ENCODE results near the gene OVOL1.
"Not testable (repeated sequence)": the region's sequence is repeated elsewhere in the genome, so short reads cannot be mapped to it uniquely, and the experiment has no call there.

The OVOL1 gene

GRCh38 chr11:65808744-65809341 lies 22.0 kb downstream of the OVOL1 start:
- DNase-seq, result no peak
- in situ Hi-C loops (cut with HindIII; ENCODE audit: low pct_ligation_motif_present, low pct_unique_long_range_greater_than_20kb, low sequenced_read_pairs), result no loop called here

- DNase-seq, result no peak
- in situ Hi-C loops (cut with HindIII; ENCODE audit: low pct_ligation_motif_present, low pct_unique_long_range_greater_than_20kb, low sequenced_read_pairs), result no loop called here
Observed at GRCh38 chr11:65809496-65809895, 22.6 kb downstream of the OVOL1 start.

- in situ Hi-C loops (cut with HindIII; ENCODE audit: low pct_ligation_motif_present, low pct_unique_long_range_greater_than_20kb, low sequenced_read_pairs), result no loop called here
- no peak for DNase-seq
Observed at GRCh38 chr11:65810046-65810868, 23.4 kb downstream of the OVOL1 start.

DNA sequence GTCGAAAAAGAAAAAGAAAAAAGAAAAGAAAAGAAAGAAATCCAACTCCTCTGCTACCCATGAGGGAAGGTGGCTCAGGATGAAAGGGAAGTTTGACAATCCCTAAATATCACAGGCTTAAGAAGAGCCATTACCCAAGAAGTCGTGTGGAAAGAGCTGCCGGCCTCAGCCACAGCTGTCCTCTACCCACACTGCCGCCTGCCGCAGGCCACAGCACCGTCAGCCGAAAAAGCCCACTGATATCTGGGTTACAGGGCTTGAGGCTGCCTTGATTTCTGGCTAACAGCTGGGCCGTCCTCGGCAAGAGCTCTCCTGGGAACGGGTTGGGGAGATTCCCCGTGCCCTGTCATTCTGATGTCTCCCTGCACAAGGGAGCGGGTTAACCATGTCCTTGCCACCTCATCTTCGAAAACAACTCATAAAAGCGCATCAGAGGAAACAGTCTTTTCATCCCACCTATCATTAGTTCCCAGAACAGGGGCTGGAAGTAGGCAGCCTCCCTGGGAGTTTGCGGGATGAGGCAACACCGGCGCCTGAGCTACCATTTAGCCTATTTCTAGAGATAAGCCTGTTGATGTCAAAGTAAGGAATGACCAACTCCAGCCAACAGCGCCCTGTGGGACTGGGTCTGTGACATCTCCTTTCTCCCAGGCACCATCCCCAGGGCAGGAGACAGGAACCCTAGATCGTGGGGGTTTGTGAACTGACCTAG lies 25.1 kb downstream of the OVOL1 start:
- DNase-seq, result no peak
- in situ Hi-C loops (cut with HindIII; ENCODE audit: low pct_ligation_motif_present, low pct_unique_long_range_greater_than_20kb, low sequenced_read_pairs), result no loop called here

GRCh38 chr11:65814131-65814985 lies 27.5 kb downstream of the OVOL1 start:
- in situ Hi-C loops (cut with HindIII; ENCODE audit: low pct_ligation_motif_present, low pct_unique_long_range_greater_than_20kb, low sequenced_read_pairs), result no loop called here
- no peak for DNase-seq

- in situ Hi-C loops (cut with HindIII; ENCODE audit: low pct_ligation_motif_present, low pct_unique_long_range_greater_than_20kb, low sequenced_read_pairs), result no loop called here
Observed at GRCh38 chr11:65814986-65815565, 28.2 kb downstream of the OVOL1 start.

DNA sequence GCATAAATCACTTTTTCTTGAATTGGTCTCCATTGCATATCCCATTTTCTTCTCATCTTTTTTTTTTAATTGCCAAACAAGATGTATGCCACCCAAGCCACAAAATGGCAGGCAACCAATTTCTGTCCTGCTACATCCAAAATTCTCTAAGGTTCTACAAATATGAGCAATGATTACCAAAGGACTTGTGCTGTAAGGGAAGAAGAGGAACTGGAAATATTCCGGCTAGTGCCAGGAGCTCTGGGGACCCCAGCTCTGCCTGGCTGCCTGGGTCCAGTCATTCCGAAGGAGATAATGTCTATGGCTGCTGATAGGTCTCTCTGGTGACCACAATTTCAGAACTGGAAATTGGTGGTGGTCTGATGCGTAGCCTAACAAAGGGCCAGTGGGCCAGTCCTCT lies 29.8 kb downstream of the OVOL1 start:
- no peak for DNase-seq

More at GRCh38 chr11:65814986-65815565, 28.2 kb downstream of the OVOL1 start:
- DNase-seq, result no peak

GRCh38 chr11:65817312-65817834 lies 30.5 kb downstream of the OVOL1 start:
- DNase-seq, result peak; percentile 1
- in situ Hi-C loops (cut with HindIII; ENCODE audit: low pct_ligation_motif_present, low pct_unique_long_range_greater_than_20kb, low sequenced_read_pairs), result no loop called here

More for the DNA sequence above, 29.8 kb downstream of the OVOL1 start:
- in situ Hi-C loops (cut with HindIII; ENCODE audit: low pct_ligation_motif_present, low pct_unique_long_range_greater_than_20kb, low sequenced_read_pairs), result no loop called here

- in situ Hi-C loops (cut with HindIII; ENCODE audit: low pct_ligation_motif_present, low pct_unique_long_range_greater_than_20kb, low sequenced_read_pairs), result no loop called here
- DNase-seq, result peak; percentile 84
Observed at GRCh38 chr11:65817835-65818680, 31.2 kb downstream of the OVOL1 start.

DNA sequence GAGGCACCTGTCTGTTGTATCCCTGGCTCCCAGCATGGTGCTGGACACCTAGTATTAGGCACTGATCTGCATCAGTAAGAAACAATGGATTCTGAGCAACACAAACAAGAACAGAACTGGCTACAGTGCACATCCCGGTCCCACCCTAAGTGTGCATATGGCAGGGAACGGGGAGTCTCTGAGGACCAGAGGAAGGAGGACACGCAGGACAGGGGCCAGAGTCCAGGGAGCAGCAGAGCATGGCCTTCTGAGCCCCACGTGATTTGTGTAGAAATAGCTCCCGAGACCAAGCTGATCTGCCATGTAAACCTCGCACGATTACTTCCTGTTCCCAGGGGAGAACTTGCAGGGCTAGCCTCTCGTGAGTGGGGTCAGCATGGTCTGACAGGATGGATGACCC lies 34.2 kb downstream of the OVOL1 start:
- DNase-seq, result no peak

DNA sequence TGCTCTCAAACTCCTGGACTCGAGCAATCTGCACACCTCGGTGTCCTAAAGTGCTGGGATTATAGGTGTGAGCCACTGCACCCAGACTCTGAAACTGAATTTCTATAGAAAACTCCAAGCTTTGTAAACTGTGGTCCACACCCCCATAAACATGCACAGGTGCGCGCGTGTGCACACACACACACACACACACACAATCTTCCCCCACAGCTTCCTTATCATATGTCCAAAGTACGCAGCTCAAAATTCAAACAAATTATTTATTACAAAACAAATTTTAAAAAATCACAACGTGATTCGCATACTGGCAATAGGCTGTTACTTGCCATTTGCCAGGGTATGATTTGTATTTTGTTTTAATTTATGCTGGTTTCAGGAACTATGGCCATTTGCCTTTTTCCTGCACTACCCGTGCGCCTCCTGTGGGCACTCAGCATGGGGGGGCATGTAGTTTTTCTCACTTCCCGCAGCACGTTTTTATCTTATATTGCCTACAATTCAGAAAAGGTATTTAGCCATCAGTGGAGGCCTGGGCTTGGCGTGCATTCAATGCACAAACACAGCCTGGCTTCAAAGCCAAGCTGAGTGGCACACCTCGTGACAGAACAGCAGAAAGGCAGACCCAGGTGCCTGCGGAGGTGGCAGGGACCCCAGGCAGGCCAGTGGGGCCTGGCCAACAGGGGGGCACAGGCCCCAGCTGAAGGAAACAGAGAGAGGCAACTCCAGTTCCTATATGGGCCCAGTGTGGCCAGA lies 36.1 kb downstream of the OVOL1 start:
- in situ Hi-C loops (cut with HindIII; ENCODE audit: low pct_ligation_motif_present, low pct_unique_long_range_greater_than_20kb, low sequenced_read_pairs), result no loop called here
- DNase-seq, result no peak

More for the DNA sequence above, 34.2 kb downstream of the OVOL1 start:
- in situ Hi-C loops (cut with HindIII; ENCODE audit: low pct_ligation_motif_present, low pct_unique_long_range_greater_than_20kb, low sequenced_read_pairs), result no loop called here

DNA sequence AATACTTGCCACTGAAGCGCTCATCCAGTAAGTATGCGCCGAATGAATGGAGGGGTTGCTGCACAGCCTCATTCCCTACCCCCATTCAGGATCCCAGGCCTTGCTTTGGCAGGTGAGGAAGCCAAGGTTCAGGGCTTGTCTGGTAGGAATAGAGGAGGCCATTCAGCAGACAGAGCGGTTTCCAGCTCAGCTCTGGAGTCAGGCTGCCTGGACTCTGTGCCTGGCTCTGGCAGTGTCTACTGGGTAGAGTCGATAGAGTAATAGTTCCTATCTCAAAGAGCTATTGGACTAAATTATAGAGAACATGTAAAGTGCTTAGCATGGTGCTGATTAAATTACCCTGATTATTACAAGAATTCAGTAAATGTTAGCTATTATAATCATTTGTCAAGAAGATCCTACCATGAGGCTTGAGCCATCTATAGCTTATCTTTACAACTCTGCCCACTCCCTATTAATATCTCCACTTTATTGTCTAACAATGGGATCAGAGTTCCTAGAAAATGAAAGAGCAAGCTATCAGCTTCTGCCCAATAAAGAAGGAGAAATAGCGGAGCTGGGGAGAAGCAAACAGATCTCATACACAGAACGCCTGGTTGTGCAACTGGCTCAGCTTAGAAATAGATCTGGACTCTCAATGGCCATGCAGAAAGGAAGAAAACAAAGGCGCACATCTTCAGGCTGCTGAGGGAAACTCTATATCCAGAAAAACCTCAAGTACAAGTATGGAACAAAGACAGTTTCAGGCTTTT lies 40.3 kb downstream of the OVOL1 start:
- DNase-seq, result no peak

DNA sequence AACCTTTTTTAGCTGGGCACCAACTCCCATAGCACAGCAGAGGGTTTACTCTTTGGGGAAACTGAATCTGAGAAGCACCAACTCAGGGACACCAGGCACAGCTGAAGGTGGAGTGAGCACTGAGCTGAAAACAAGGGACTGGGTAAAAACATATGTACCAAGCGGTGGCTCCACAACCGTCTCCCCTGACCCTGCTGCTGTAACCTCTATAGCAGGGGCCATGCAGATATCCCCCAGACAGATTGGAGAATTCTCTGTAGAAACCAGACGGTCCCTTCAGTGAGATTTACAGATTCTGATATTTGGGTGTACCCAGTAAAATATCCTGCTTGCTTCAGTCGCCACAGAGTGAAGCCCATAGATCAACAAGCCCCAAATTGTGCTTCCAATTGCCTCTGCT lies 42.6 kb downstream of the OVOL1 start:
- DNase-seq, result no peak
- in situ Hi-C loops (cut with HindIII; ENCODE audit: low pct_ligation_motif_present, low pct_unique_long_range_greater_than_20kb, low sequenced_read_pairs), result no loop called here

More for the DNA sequence above, 40.3 kb downstream of the OVOL1 start:
- in situ Hi-C loops (cut with HindIII; ENCODE audit: low pct_ligation_motif_present, low pct_unique_long_range_greater_than_20kb, low sequenced_read_pairs), result no loop called here

GRCh38 chr11:65832231-65832630 lies 45.4 kb downstream of the OVOL1 start:
- DNase-seq; in situ Hi-C loops (cut with HindIII; ENCODE audit: low pct_ligation_motif_present, low pct_unique_long_range_greater_than_20kb, low sequenced_read_pairs): not testable (repeated sequence)

- in situ Hi-C loops (cut with HindIII; ENCODE audit: low pct_ligation_motif_present, low pct_unique_long_range_greater_than_20kb, low sequenced_read_pairs), result no loop called here
- no peak for DNase-seq
Observed at GRCh38 chr11:65833297-65834030, 46.6 kb downstream of the OVOL1 start, which contains the start of gene SNX32. TSS of gene SNX32 (plus strand) at chr11:65833963. CDS start at chr11:65834066, 103 bp downstream.

Data from ACHN (cell line).